Neural cell (in vitro differentiated cells): ENCODE measurements around the gene NFASC.

ENCODE experiments used
- EP300 ChIP-seq: fragments of 450-650 bp; conservative IDR thresholded peaks from 2 replicates; pipeline ENCODE4 v1.6.1; 2014; ENCODE audit warnings: antibody characterized with exemption, mild to moderate bottlenecking, moderate library complexity; ENCODE audit not compliant: poor library complexity, severe bottlenecking
- EZH2 ChIP-seq: fragments of 200-600, 300-800 bp; shearing (Covaris generic), sonication (generic); IDR thresholded peaks from 2 replicates; pipeline ENCODE4 v1.6.1; 2014; ENCODE audit warnings: antibody characterized with exemption, low read length, borderline replicate concordance, mild to moderate bottlenecking; ENCODE audit not compliant: insufficient read depth, poor library complexity, severe bottlenecking
- POLR2AphosphoS5 ChIP-seq: IDR thresholded peaks from 2 replicates; pipeline ENCODE4 v1.6.1; 2012
- RAD21 ChIP-seq: fragments of 450-650 bp; conservative IDR thresholded peaks from 2 replicates; pipeline ENCODE4 v1.6.1; 2014; ENCODE audit warnings: antibody characterized with exemption, mild to moderate bottlenecking, moderate library complexity
- TAF1 ChIP-seq: IDR thresholded peaks from 2 replicates; pipeline ENCODE4 v1.6.1; 2012; ENCODE audit warnings: low read depth
- TF ChIP-seq, protein P1 (sequence below): fragments of 450-650 bp; IDR thresholded peaks from 2 replicates; pipeline ENCODE4 v1.5.1; 2014; ENCODE audit warnings: antibody characterized with exemption, mild to moderate bottlenecking, moderate library complexity; ENCODE audit not compliant: poor library complexity, severe bottlenecking

DNA sequence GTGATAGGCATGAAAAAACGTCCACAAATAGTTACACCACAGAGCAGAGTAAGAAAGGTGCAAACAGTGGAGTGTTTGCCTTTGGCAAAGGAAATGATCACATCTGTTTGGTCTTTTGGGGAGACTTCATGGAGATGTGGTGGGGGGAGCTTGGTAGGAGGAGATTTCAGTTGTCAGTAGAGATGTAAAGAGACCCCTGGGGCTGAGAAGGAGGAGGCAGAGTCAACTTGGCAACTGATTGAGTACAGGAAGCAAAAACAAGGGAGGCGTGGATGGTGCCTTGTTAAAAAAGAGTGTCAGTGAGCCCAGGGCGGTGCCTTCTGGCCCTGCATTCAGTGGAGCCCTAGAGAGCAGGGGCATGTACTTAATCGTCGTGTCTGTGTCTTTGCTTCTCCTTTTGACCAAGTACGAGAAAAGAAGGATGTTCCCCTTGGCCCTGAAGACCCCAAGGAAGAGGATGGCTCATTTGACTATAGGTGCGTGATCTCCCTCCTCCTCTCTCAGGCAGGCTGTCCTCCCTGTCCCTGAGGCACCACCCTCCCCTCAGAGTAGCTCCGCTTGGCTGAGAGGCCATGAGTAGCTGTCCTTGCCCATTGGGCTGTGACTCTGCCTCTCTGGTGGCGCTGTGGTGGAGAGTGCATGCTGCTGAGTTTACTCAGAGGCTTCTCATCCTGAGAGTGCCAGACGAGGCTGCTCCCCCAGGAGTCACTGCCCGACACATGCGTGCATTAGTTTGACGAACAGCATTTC is 141.9 kb downstream of the NFASC start:
- TF ChIP-seq POLR2AphosphoS5 = no peak
- no peak for TF ChIP-seq RAD21
- TF ChIP-seq, protein P1, sequence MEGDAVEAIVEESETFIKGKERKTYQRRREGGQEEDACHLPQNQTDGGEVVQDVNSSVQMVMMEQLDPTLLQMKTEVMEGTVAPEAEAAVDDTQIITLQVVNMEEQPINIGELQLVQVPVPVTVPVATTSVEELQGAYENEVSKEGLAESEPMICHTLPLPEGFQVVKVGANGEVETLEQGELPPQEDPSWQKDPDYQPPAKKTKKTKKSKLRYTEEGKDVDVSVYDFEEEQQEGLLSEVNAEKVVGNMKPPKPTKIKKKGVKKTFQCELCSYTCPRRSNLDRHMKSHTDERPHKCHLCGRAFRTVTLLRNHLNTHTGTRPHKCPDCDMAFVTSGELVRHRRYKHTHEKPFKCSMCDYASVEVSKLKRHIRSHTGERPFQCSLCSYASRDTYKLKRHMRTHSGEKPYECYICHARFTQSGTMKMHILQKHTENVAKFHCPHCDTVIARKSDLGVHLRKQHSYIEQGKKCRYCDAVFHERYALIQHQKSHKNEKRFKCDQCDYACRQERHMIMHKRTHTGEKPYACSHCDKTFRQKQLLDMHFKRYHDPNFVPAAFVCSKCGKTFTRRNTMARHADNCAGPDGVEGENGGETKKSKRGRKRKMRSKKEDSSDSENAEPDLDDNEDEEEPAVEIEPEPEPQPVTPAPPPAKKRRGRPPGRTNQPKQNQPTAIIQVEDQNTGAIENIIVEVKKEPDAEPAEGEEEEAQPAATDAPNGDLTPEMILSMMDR = no peak
- TF ChIP-seq TAF1 = no peak
- no peak for TF ChIP-seq EZH2
- TF ChIP-seq EP300 = no peak
